ENCODE results near the gene RBCK1. TPM values are rescaled to one million over a fixed set of nuclear protein-coding genes. Genes with fewer than 3 reads are reported as not detected.
A peak's percentile ranks its signal among the peaks of the same experiment; 100 is the strongest.

RBCK1 gene
- total and polyA plus RNA-seq, 10 of the 15 experiments (the other 5 are each of a cell fraction or from before 2014, with no cell fraction given) = 14.1 to 99.7 (median 76.0) TPM

DNA sequence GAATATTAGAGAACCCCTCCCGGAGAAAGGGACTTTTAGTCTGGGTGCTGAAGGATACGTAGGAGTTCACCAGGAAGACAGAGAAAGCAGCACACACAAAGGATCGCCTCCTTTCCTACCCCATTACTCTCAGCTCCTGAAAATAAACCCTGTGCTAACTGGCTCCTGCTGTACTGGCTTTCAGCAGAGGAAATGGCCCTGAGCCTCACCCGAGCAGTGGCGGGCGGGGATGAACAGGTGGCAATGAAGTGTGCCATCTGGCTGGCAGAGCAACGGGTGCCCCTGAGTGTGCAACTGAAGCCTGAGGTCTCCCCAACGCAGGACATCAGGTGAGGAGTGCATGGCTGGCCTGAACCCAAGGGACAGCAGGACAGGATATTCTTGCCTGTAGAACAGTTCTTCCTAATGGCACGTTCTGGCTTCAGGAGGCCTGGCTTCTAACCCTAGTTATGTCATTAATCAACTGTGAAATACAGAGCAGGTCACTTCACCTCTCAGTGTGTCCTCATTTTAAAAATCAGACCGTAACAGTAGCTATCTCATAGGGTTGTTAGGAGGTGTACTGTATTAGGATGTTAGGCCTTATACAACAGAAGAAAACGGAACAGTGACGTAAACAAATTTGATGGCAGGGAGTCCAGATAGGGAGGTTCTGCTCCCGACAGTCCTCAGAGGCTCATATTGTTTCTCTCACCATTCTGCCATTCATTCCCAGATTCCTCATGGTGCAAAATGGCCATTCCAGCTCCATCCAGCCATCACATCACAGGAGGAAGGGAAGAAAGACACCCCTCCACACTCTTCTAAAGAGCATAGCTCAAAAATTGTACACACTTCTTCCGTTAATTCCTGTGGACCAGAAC lies 1.8 kb downstream of the RBCK1 start:
- no peak for DNase-seq (ENCODE audit: low read depth, low spot score)
- POLR2A ChIA-PET = interaction anchor here (1.0 kb wide), 1 partner anchor 50 kb away, joined by 3 read pairs; no protein-coding TSS in a partner anchor
- no peak for FAIRE-seq
- no peaks in the 10 kb centered on the region; a peak in 1 of 4 replicates for H3K27me3 ChIP-seq (replicated peaks in 1 of 2; ENCODE audit: control insufficient read depth in 2 of 2, insufficient read depth in 2 of 2, low read length in 1 of 2)
- TF ChIP-seq CEBPB (IDR thresholded peaks at IDR 0.05; ENCODE audit: borderline replicate concordance in 1 of 2, low read depth in 2 of 2, low read length in 2 of 2) (no peak), POLR2A (IDR thresholded peaks at IDR 0.05; ENCODE audit: low read depth, low read length) (peak; percentile 55), ZZZ3 (IDR thresholded peaks at IDR 0.05; ENCODE audit: control insufficient read depth, insufficient read length, low read depth) (no peak), GATAD2B (conservative IDR thresholded peaks at IDR 0.05; ENCODE audit: low read depth) (no peak)
- TF ChIP-seq, protein P1, sequence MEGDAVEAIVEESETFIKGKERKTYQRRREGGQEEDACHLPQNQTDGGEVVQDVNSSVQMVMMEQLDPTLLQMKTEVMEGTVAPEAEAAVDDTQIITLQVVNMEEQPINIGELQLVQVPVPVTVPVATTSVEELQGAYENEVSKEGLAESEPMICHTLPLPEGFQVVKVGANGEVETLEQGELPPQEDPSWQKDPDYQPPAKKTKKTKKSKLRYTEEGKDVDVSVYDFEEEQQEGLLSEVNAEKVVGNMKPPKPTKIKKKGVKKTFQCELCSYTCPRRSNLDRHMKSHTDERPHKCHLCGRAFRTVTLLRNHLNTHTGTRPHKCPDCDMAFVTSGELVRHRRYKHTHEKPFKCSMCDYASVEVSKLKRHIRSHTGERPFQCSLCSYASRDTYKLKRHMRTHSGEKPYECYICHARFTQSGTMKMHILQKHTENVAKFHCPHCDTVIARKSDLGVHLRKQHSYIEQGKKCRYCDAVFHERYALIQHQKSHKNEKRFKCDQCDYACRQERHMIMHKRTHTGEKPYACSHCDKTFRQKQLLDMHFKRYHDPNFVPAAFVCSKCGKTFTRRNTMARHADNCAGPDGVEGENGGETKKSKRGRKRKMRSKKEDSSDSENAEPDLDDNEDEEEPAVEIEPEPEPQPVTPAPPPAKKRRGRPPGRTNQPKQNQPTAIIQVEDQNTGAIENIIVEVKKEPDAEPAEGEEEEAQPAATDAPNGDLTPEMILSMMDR (IDR thresholded peaks at IDR 0.05 in 2 of 3, conservative IDR thresholded peaks at IDR 0.05 in 1 of 3; ENCODE audit: control insufficient read depth in 2 of 3, extremely low read depth in 1 of 3, insufficient read depth in 1 of 3, low read depth in 3 of 3, low read length in 3 of 3) = no peak
- TF ChIP-seq, protein P2, sequence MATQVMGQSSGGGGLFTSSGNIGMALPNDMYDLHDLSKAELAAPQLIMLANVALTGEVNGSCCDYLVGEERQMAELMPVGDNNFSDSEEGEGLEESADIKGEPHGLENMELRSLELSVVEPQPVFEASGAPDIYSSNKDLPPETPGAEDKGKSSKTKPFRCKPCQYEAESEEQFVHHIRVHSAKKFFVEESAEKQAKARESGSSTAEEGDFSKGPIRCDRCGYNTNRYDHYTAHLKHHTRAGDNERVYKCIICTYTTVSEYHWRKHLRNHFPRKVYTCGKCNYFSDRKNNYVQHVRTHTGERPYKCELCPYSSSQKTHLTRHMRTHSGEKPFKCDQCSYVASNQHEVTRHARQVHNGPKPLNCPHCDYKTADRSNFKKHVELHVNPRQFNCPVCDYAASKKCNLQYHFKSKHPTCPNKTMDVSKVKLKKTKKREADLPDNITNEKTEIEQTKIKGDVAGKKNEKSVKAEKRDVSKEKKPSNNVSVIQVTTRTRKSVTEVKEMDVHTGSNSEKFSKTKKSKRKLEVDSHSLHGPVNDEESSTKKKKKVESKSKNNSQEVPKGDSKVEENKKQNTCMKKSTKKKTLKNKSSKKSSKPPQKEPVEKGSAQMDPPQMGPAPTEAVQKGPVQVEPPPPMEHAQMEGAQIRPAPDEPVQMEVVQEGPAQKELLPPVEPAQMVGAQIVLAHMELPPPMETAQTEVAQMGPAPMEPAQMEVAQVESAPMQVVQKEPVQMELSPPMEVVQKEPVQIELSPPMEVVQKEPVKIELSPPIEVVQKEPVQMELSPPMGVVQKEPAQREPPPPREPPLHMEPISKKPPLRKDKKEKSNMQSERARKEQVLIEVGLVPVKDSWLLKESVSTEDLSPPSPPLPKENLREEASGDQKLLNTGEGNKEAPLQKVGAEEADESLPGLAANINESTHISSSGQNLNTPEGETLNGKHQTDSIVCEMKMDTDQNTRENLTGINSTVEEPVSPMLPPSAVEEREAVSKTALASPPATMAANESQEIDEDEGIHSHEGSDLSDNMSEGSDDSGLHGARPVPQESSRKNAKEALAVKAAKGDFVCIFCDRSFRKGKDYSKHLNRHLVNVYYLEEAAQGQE (IDR thresholded peaks at IDR 0.05; ENCODE audit: low read depth, low read length) = no peak
- peak overlapping the region; percentile 82 for H3K4me2 ChIP-seq (ENCODE audit: control insufficient read depth, insufficient read depth)
- intact Hi-C loops (cut with micrococcal nuclease; ENCODE audit: unreplicated experiment) (no loop called here), in situ Hi-C loops (cut with MboI) (no loop called here)
- H3K9ac ChIP-seq (ENCODE audit: control insufficient read depth, insufficient read depth, low read length) = peak overlapping the region; percentile 99
- peak overlapping the region; percentile 97 for H3K27ac ChIP-seq (ENCODE audit: control insufficient read depth, insufficient read depth)
- CTCF ChIA-PET = interaction anchor here (0.9 to 1.6 kb wide), 4 partner anchors 16 to 54 kb away, joined by 3 to 4 read pairs (median 3); no protein-coding TSS in a partner anchor
- H4K20me1 ChIP-seq (ENCODE audit: control insufficient read depth, insufficient read depth) = no peaks in the 10 kb centered on the region
- BruUV-seq (replicated peaks) = no TSS peak
- WGBS (ENCODE audit: insufficient coverage, insufficient replicate concordance, low lambda C conversion rate, missing lambda C conversion rate) = 42% methylated on average over 14 of the region's 14 CpGs
- H2AFZ ChIP-seq (ENCODE audit: control insufficient read depth, low read depth, low read length) = no peak overlapping the region
- RAD21 ChIA-PET (ENCODE audit: unreplicated experiment) = interaction anchor here (1.0 to 1.2 kb wide), 2 partner anchors 22 to 50 kb away, joined by 3 to 4 read pairs; no protein-coding TSS in a partner anchor
- peaks cover 51% of the 10 kb centered on the region for H3K79me2 ChIP-seq (ENCODE audit: control insufficient read depth, insufficient read depth, low read length)
- SMC1A ChIA-PET (ENCODE audit: uncharacterized antibody, unreplicated experiment) = interaction anchor here (0.9 to 1.2 kb wide), 3 partner anchors 22 to 68 kb away, joined by 3 read pairs; no protein-coding TSS in a partner anchor
- H3K9me3 ChIP-seq (replicated peaks; ENCODE audit: control insufficient read depth, insufficient read depth, low read length) = no peaks in the 10 kb centered on the region
- 0 out of 4 replicates have a peak, but pooled peaks cover 0 to 13% of the 10 kb centered on the region in 2 experiments for H3K36me3 ChIP-seq (ENCODE audit: control insufficient read depth in 2 of 2, insufficient read depth in 2 of 2, low read length in 1 of 2)
- H3K4me1 ChIP-seq (ENCODE audit: control insufficient read depth, insufficient read depth, low read length) = peaks cover 5% of the 10 kb centered on the region; the same call in 1 of the 2 replicates
- peak overlapping the region; percentile 91 for H3K4me3 ChIP-seq
- ATAC-seq = 0 out of 3 replicates have a peak, but pooled peaks have one; percentile 3

Data from GM12878 (cell line).